Measurements from ENCODE around the gene JADE2.

- TF ChIP-seq EP300 (IDR thresholded peaks at IDR 0.05) (no peak), CTCF (IDR thresholded peaks at IDR 0.05) (no peak)
These were observed 45.4 kb downstream of the JADE2 start for GRCh38 chr5:134570886-134571285.

All from stomach (tissue), 4 donors.